HEK293 (cell line): ENCODE results near the gene EFCAB14.

Experiments used
- CTCF ChIA-PET: fragments of 350-600 bp; formaldehyde crosslinking; extraction: SDS; loops from one replicate; lab custom pipeline; 2021; ENCODE audit warnings: antibody characterized with exemption; lab: Yijun Ruan, JAX
- POLR2A ChIA-PET: fragments of 300-600 bp; formaldehyde crosslinking; extraction: SDS; loops from one replicate; lab custom pipeline; 2020; ENCODE audit warnings: antibody characterized with exemption, inconsistent platforms; lab: Yijun Ruan, JAX
- H3K27ac ChIP-seq: fragments of 200-500 bp; sonication (Bioruptor generic); 2 replicates; pipeline ENCODE4 v1.5.1; 2014; ENCODE audit warnings: low read depth, low read length, control low read depth, inconsistent platforms; ENCODE audit errors: extremely low read depth
- H3K36me3 ChIP-seq, 2 experiments: fragments of 200-500 bp in 1 of 2; sonication (Bioruptor generic) in 1 of 2; 1 replicate in 1 of 2; 2 replicates in 1 of 2; pipeline ENCODE4 v1.5.1; 2014 to 2017; ENCODE audit warnings: inconsistent platforms in 2 of 2, low read length in 2 of 2; ENCODE audit not compliant: control insufficient read depth in 2 of 2, insufficient read depth in 1 of 2
- H3K4me1 ChIP-seq: fragments of 200-500 bp; sonication (Bioruptor generic); 2 replicates; pipeline ENCODE4 v1.5.1; 2014; ENCODE audit warnings: mild to moderate bottlenecking, low read length, inconsistent platforms; ENCODE audit not compliant: control insufficient read depth, insufficient read depth
- H3K4me3 ChIP-seq: 2 replicates; pipeline ENCODE4 v1.5.1; 2011; ENCODE audit warnings: low read depth, mild to moderate bottlenecking, control low read depth, low read length, moderate library complexity
- H3K9me3 ChIP-seq: fragments of 200-500 bp; sonication (Bioruptor generic); 2 replicates; pipeline ENCODE4 v1.5.1; 2014; ENCODE audit warnings: low read depth, low read length, inconsistent platforms; ENCODE audit not compliant: control insufficient read depth, insufficient read depth
- FEZF1 ChIP-seq: fragments of 450-650 bp; formaldehyde crosslinking; IDR thresholded peaks from 2 replicates; pipeline ENCODE4 v1.5.1; 2016; ENCODE audit warnings: missing biosample characterization, missing genetic modification characterization
- GFI1B ChIP-seq: fragments of 450-650 bp; formaldehyde crosslinking; IDR thresholded peaks from 2 replicates; pipeline ENCODE4 v1.5.1; 2016; ENCODE audit warnings: missing biosample characterization, missing genetic modification characterization
- OSR2 ChIP-seq: fragments of 450-650 bp; formaldehyde crosslinking; IDR thresholded peaks from 2 replicates; pipeline ENCODE4 v1.5.1; 2016; ENCODE audit warnings: missing biosample characterization, missing genetic modification characterization
- SCRT1 ChIP-seq: fragments of 450-650 bp; formaldehyde crosslinking; IDR thresholded peaks from 2 replicates; pipeline ENCODE4 v1.5.1; 2016; ENCODE audit warnings: missing biosample characterization, missing genetic modification characterization, borderline replicate concordance
- SP7 ChIP-seq: fragments of 450-650 bp; formaldehyde crosslinking; IDR thresholded peaks from 2 replicates; pipeline ENCODE4 v1.5.1; 2016; ENCODE audit warnings: missing biosample characterization, missing genetic modification characterization
- TRIM28 ChIP-seq: IDR thresholded peaks from 2 replicates; pipeline ENCODE4 v1.6.1; 2011; ENCODE audit warnings: low read length, control low read depth, borderline replicate concordance
- ZBTB17 ChIP-seq: fragments of 450-650 bp; formaldehyde crosslinking; IDR thresholded peaks from 2 replicates; pipeline ENCODE4 v1.5.1; 2016; ENCODE audit warnings: missing biosample characterization, missing genetic modification characterization
- ZBTB48 ChIP-seq: fragments of 450-650 bp; formaldehyde crosslinking; IDR thresholded peaks from 2 replicates; pipeline ENCODE4 v1.5.1; 2016; ENCODE audit warnings: missing biosample characterization, missing genetic modification characterization
- ZBTB8A ChIP-seq: fragments of 450-650 bp; formaldehyde crosslinking; IDR thresholded peaks from 2 replicates; pipeline ENCODE4 v1.5.1; 2016; ENCODE audit warnings: missing biosample characterization, missing genetic modification characterization
- ZNF140 ChIP-seq: fragments of 450-650 bp; formaldehyde crosslinking; IDR thresholded peaks from 2 replicates; pipeline ENCODE4 v1.5.1; 2016; ENCODE audit warnings: missing biosample characterization, missing genetic modification characterization
- ZNF155 ChIP-seq: fragments of 450-650 bp; formaldehyde crosslinking; IDR thresholded peaks from 2 replicates; pipeline ENCODE4 v1.5.1; 2016; ENCODE audit warnings: missing biosample characterization, missing genetic modification characterization
- ZNF214 ChIP-seq: fragments of 450-650 bp; formaldehyde crosslinking; IDR thresholded peaks from 2 replicates; pipeline ENCODE4 v1.5.1; 2017; ENCODE audit warnings: missing biosample characterization, mild to moderate bottlenecking, missing genetic modification characterization, borderline replicate concordance
- ZNF341 ChIP-seq: fragments of 450-650 bp; formaldehyde crosslinking; IDR thresholded peaks from 2 replicates; pipeline ENCODE4; 2016; ENCODE audit warnings: low read depth, missing biosample characterization, missing genetic modification characterization
- ZNF510 ChIP-seq: fragments of 450-650 bp; formaldehyde crosslinking; IDR thresholded peaks from 2 replicates; pipeline ENCODE4 v1.5.1; 2018; ENCODE audit warnings: mild to moderate bottlenecking, missing genetic modification characterization, missing biosample characterization; ENCODE audit not compliant: insufficient replicate concordance
- ZNF596 ChIP-seq: fragments of 450-650 bp; IDR thresholded peaks from 2 replicates; pipeline ENCODE4 v1.5.0; 2018; ENCODE audit warnings: missing biosample characterization, mild to moderate bottlenecking, missing genetic modification characterization, moderate library complexity
- ZNF600 ChIP-seq: fragments of 450-650 bp; formaldehyde crosslinking; IDR thresholded peaks from 2 replicates; pipeline ENCODE4 v1.5.1; 2016; ENCODE audit warnings: missing biosample characterization, missing genetic modification characterization
- ZNF610 ChIP-seq: fragments of 450-650 bp; formaldehyde crosslinking; IDR thresholded peaks from 2 replicates; pipeline ENCODE4 v1.5.1; 2016; ENCODE audit warnings: missing biosample characterization, missing genetic modification characterization, borderline replicate concordance
- ZNF623 ChIP-seq: fragments of 450-650 bp; formaldehyde crosslinking; IDR thresholded peaks from 2 replicates; pipeline ENCODE4 v1.5.1; 2016; ENCODE audit warnings: missing biosample characterization, missing genetic modification characterization
- TF ChIP-seq, protein P1 (sequence below): fragments of 450-650 bp; formaldehyde crosslinking; IDR thresholded peaks from 2 replicates; pipeline ENCODE4 v1.5.1; 2017; ENCODE audit warnings: missing biosample characterization, missing genetic modification characterization
- TF ChIP-seq, protein P2 (sequence below): fragments of 450-650 bp; formaldehyde crosslinking; conservative IDR thresholded peaks from 2 replicates; pipeline ENCODE4 v1.5.1; 2016; ENCODE audit warnings: low read depth, missing biosample characterization, missing genetic modification characterization
- TF ChIP-seq, protein P3 (sequence below): fragments of 450-650 bp; formaldehyde crosslinking; IDR thresholded peaks from 2 replicates; pipeline ENCODE4 v1.5.1; 2017; ENCODE audit warnings: missing biosample characterization, missing genetic modification characterization

Gene EFCAB14

DNA sequence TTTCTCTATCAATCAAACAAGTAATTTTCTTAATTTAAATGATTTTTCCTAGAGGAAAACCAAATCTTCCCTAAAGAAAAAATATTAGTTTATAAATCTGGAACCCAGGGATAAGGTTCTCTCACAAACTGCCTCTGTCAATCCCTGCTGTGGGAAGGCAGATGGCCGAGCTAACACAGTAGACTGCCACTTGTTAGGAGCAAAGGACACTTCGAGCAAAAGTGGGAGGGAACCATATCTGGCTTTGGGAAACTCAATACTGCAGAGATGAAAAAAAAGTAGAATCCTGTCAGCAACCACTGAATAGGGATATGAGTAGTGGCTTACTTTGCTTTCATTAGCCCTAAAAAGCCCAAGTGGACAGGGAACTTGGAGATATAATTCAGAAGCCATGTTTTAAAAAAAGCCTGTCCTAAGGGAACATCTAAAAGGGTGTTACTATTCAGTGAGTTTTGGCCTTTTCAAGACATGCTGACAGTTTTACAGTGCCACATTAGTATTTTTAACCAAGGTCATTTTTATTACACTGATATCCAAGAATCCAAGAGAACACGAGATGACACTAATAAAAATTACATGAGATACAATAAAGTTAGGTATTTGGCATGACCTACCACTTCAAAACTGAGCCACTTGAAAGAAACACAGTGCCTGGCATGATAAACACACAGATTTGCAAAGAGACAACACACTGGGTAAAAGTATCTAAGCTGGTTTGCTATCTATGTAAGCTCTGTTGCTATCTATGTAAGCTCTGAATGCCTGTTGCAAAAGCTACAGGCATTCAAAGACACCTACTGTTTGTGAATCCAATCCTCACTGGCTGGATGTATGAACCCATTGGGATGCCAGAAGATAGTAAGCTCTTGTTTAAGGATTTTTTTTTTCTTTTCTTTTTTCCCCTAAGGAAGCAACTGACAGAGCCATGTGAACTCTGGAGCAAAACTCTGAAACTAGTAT, 25.8 kb downstream of the EFCAB14 start:
- ChIA-PET CTCF (no interaction called here), POLR2A (no interaction called here)
- Histone ChIP-seq H3K4me3 (no peak overlapping the region), H3K9me3 (no peaks in the 10 kb centered on the region), H3K4me1 (no peaks in the 10 kb centered on the region), H3K36me3 (peaks cover 2 to 84% of the 10 kb centered on the region in 2 experiments), H3K27ac (no peak overlapping the region)
- TF ChIP-seq, protein P1, sequence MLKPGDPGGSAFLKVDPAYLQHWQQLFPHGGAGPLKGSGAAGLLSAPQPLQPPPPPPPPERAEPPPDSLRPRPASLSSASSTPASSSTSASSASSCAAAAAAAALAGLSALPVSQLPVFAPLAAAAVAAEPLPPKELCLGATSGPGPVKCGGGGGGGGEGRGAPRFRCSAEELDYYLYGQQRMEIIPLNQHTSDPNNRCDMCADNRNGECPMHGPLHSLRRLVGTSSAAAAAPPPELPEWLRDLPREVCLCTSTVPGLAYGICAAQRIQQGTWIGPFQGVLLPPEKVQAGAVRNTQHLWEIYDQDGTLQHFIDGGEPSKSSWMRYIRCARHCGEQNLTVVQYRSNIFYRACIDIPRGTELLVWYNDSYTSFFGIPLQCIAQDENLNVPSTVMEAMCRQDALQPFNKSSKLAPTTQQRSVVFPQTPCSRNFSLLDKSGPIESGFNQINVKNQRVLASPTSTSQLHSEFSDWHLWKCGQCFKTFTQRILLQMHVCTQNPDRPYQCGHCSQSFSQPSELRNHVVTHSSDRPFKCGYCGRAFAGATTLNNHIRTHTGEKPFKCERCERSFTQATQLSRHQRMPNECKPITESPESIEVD, result peak; percentile 85
- TF ChIP-seq TRIM28, result no peak
- TF ChIP-seq OSR2 (tag by site-specific recombination), result 0 out of 2 replicates have a peak, but pooled peaks have one; percentile 18
- TF ChIP-seq FEZF1, result peak; percentile 83
- no peak for TF ChIP-seq ZNF610 (tag by site-specific recombination)
- no peak for TF ChIP-seq ZNF510 (tag by site-specific recombination)
- TF ChIP-seq ZBTB8A (tag by site-specific recombination), result 0 out of 2 replicates have a peak, but pooled peaks have one; percentile 16
- peak; percentile 16; the same call in 1 of the 2 replicates for TF ChIP-seq ZBTB17 (tag by site-specific recombination)
- peak; percentile 27; the same call in 1 of the 2 replicates for TF ChIP-seq SCRT1 (tag by site-specific recombination)

DNA sequence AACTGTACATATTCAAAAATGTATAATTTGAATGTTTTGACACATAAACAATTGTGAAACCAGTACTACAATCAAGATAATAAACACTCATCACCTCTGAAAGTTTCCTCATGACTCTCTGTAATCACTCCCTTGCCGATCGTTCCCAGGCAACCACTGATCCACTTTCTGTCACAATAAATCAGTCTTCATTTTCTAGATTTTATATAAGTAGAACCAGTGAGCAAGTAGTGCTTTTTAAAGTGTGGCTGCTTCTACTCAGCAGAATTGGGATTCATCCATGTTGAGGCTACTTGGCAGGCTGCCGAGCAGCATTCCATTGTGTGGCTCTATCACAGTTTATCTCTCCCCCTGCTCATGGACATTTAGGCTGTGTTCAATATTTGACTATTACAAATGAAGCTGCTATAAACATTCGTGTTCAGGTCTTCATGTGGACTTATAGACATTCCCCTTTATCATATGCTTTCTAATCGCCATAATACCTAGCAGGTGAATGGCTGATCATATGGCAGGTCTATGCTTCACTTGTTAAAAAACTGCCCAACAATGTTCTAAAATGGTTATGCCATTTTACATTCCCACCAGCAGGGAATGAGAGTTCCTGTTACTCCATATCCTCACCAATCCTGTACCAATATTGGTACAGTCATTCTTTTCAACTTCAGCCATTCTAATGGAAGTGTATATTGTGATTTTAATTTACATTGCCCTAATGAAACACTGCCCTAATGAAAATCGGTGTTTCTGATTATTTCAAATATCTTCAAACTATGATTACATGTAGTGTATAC, 26.7 kb downstream of the EFCAB14 start:
- H3K9me3 ChIP-seq, result no peaks in the 10 kb centered on the region
- peaks cover 5 to 85% of the 10 kb centered on the region in 2 experiments; a peak in 2 of 3 replicates for H3K36me3 ChIP-seq
- CTCF ChIA-PET, result no interaction called here
- H3K4me1 ChIP-seq, result no peaks in the 10 kb centered on the region
- no peak overlapping the region for H3K4me3 ChIP-seq
- no peak overlapping the region for H3K27ac ChIP-seq
- POLR2A ChIA-PET, result no interaction called here
- TF ChIP-seq OSR2 (tag by site-specific recombination) (peak; percentile 63; the same call in 1 of the 2 replicates), ZNF214 (tag by site-specific recombination) (no peak), ZBTB17 (tag by site-specific recombination) (peak; percentile 34), ZNF140 (tag by site-specific recombination) (no peak), ZBTB48 (tag by site-specific recombination) (no peak), ZNF600 (peak; percentile 43; the same call in 1 of the 2 replicates), ZNF341 (tag by site-specific recombination) (peak; percentile 34; the same call in 1 of the 2 replicates), GFI1B (tag by site-specific recombination) (no peak), SP7 (tag by site-specific recombination) (no peak), ZNF596 (no peak), ZNF155 (no peak), ZNF623 (no peak)
- TF ChIP-seq, protein P1, result peak; percentile 84
- TF ChIP-seq, protein P2, sequence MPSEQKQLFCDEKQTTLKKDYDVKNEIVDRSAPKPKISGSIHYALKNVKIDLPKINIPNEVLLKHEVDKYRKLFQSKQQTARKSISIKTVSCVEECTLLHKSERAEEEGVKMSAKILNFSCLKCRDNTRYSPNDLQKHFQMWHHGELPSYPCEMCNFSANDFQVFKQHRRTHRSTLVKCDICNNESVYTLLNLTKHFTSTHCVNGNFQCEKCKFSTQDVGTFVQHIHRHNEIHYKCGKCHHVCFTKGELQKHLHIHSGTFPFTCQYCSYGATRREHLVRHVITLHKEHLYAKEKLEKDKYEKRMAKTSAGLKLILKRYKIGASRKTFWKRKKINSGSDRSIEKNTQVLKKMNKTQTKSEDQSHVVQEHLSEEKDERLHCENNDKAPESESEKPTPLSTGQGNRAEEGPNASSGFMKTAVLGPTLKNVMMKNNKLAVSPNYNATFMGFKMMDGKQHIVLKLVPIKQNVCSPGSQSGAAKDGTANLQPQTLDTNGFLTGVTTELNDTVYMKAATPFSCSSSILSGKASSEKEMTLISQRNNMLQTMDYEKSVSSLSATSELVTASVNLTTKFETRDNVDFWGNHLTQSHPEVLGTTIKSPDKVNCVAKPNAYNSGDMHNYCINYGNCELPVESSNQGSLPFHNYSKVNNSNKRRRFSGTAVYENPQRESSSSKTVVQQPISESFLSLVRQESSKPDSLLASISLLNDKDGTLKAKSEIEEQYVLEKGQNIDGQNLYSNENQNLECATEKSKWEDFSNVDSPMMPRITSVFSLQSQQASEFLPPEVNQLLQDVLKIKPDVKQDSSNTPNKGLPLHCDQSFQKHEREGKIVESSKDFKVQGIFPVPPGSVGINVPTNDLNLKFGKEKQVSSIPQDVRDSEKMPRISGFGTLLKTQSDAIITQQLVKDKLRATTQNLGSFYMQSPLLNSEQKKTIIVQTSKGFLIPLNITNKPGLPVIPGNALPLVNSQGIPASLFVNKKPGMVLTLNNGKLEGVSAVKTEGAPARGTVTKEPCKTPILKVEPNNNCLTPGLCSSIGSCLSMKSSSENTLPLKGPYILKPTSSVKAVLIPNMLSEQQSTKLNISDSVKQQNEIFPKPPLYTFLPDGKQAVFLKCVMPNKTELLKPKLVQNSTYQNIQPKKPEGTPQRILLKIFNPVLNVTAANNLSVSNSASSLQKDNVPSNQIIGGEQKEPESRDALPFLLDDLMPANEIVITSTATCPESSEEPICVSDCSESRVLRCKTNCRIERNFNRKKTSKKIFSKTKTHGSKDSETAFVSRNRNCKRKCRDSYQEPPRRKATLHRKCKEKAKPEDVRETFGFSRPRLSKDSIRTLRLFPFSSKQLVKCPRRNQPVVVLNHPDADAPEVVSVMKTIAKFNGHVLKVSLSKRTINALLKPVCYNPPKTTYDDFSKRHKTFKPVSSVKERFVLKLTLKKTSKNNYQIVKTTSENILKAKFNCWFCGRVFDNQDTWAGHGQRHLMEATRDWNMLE (tag by site-specific recombination), result no peak
- TF ChIP-seq, protein P3, sequence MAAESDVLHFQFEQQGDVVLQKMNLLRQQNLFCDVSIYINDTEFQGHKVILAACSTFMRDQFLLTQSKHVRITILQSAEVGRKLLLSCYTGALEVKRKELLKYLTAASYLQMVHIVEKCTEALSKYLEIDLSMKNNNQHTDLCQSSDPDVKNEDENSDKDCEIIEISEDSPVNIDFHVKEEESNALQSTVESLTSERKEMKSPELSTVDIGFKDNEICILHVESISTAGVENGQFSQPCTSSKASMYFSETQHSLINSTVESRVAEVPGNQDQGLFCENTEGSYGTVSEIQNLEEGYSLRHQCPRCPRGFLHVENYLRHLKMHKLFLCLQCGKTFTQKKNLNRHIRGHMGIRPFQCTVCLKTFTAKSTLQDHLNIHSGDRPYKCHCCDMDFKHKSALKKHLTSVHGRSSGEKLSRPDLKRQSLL (tag by site-specific recombination), result peak; percentile 67
